ENCODE data around the gene LRRC3. TPM values are rescaled to one million over a fixed set of nuclear protein-coding genes. Genes with fewer than 3 reads are reported as not detected.
"Not testable (repeated sequence)": the region's sequence is repeated elsewhere in the genome, so short reads cannot be mapped to it uniquely, and the experiment has no call there.

LRRC3 gene
- total RNA-seq, 1 donor from 2014 or later, result 4.0 TPM

DNA sequence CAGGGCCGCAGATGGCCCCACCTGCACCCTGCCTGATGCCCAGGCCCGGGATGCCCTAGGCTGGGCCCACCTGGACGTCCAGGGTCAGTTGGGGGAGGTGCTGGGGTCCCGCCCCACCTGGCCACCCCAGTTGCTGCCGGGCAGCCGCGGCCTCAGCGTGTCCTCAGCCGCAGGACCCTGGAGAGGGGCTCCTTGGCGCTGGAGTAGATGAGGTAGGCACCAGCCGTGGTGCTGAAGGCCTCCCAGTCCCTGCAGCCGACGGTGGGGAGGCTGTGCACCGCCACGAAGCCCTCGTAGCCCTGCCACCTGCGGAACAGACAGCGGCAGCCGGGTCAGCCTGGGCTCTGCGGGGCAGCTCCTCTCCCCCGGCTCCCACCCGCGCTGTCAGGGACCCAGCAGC is 44.3 kb downstream of the LRRC3 start:
- H3K27ac Mint-ChIP-seq (ENCODE audit: unreplicated experiment), result no peak overlapping the region
- H3K4me1 Mint-ChIP-seq (ENCODE audit: unreplicated experiment), result no peaks in the 10 kb centered on the region
- H3K36me3 Mint-ChIP-seq (ENCODE audit: unreplicated experiment), result no peaks in the 10 kb centered on the region
- TF ChIP-seq, protein P1, sequence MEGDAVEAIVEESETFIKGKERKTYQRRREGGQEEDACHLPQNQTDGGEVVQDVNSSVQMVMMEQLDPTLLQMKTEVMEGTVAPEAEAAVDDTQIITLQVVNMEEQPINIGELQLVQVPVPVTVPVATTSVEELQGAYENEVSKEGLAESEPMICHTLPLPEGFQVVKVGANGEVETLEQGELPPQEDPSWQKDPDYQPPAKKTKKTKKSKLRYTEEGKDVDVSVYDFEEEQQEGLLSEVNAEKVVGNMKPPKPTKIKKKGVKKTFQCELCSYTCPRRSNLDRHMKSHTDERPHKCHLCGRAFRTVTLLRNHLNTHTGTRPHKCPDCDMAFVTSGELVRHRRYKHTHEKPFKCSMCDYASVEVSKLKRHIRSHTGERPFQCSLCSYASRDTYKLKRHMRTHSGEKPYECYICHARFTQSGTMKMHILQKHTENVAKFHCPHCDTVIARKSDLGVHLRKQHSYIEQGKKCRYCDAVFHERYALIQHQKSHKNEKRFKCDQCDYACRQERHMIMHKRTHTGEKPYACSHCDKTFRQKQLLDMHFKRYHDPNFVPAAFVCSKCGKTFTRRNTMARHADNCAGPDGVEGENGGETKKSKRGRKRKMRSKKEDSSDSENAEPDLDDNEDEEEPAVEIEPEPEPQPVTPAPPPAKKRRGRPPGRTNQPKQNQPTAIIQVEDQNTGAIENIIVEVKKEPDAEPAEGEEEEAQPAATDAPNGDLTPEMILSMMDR (IDR thresholded peaks at IDR 0.05), result no peak
- no peak for DNase-seq (ENCODE audit: extremely low spot score, unreplicated experiment)
- peaks cover 15% of the 10 kb centered on the region for H3K27me3 Mint-ChIP-seq (ENCODE audit: unreplicated experiment)
- no peak overlapping the region for H3K4me3 Mint-ChIP-seq (ENCODE audit: unreplicated experiment)
- no peaks in the 10 kb centered on the region for H3K9me3 Mint-ChIP-seq (ENCODE audit: unreplicated experiment)

DNA sequence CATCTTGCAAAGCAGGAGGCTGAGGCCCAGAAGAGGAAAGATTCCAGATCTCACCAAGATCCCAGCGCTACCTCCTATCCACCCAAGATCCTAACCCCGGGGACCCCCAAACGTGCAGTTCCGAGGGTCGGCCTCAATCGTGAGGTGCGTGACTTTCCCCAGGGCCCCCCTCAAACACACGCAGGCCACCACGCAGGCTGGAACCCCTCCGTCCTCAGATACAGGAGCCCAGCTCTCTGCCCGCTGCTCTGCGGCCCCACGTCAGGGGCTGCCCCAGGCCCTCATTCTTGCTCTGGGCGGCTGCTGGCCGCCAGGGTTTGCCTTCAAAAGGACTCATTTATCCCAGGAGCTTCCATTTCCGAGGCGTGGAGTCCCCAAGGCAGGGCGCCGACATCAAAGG is 44.8 kb downstream of the LRRC3 start:
- no peak overlapping the region for H3K27ac Mint-ChIP-seq (ENCODE audit: unreplicated experiment)
- TF ChIP-seq, protein P1 (IDR thresholded peaks at IDR 0.05), result no peak
- no peak for DNase-seq (ENCODE audit: extremely low spot score, unreplicated experiment)
- no peak overlapping the region for H3K4me3 Mint-ChIP-seq (ENCODE audit: unreplicated experiment)
- no peaks in the 10 kb centered on the region for H3K9me3 Mint-ChIP-seq (ENCODE audit: unreplicated experiment)
- peaks cover 15% of the 10 kb centered on the region for H3K27me3 Mint-ChIP-seq (ENCODE audit: unreplicated experiment)
- H3K36me3 Mint-ChIP-seq (ENCODE audit: unreplicated experiment), result no peaks in the 10 kb centered on the region
- no peaks in the 10 kb centered on the region for H3K4me1 Mint-ChIP-seq (ENCODE audit: unreplicated experiment)

DNA sequence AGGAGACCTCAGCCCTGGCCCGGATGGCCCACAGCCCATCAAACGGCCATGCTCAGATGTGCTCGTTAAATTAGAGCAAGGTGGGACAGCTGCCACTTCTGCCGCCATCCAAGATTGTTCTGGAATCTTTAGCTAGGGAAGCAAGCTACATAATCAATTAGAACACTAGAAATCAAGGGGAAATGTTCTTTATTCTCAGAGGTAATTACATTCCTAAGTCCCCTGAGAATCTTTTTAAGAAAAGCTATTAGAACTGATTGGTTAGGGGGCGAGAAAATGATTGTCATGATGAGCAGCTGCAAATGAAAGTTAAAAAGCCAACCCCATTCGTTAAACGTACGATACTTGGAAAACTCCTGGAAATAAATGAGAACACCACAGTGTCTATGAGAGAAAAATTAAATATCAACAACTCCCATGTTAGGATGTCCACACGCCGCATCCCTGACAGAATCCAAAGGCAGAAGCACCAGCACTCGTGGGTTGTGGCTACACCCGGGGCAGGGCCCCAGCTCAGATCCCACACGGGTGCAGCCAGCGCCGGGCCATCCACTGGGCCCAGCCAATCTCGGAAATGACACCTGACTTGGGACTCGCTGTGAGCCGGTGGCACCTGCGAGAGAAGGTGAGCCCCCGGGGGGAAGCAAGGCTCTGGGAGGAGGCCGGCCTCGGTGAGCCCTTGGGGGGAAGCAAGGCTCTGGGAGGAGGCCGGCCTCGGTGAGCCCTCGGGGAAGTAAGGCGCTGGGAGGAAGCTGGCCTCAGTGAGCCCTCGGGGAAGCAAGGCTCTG is 47.1 kb downstream of the LRRC3 start:
- Mint-ChIP-seq H3K4me3 (ENCODE audit: unreplicated experiment) (no peak overlapping the region), H3K27ac (ENCODE audit: unreplicated experiment) (no peak overlapping the region), H3K9me3 (ENCODE audit: unreplicated experiment) (no peaks in the 10 kb centered on the region), H3K36me3 (ENCODE audit: unreplicated experiment) (no peaks in the 10 kb centered on the region), H3K27me3 (ENCODE audit: unreplicated experiment) (peaks cover 11% of the 10 kb centered on the region), H3K4me1 (ENCODE audit: unreplicated experiment) (peaks cover 3% of the 10 kb centered on the region)
- DNase-seq (ENCODE audit: extremely low spot score, unreplicated experiment), result no peak
- TF ChIP-seq, protein P1 (IDR thresholded peaks at IDR 0.05), result no peak

DNA sequence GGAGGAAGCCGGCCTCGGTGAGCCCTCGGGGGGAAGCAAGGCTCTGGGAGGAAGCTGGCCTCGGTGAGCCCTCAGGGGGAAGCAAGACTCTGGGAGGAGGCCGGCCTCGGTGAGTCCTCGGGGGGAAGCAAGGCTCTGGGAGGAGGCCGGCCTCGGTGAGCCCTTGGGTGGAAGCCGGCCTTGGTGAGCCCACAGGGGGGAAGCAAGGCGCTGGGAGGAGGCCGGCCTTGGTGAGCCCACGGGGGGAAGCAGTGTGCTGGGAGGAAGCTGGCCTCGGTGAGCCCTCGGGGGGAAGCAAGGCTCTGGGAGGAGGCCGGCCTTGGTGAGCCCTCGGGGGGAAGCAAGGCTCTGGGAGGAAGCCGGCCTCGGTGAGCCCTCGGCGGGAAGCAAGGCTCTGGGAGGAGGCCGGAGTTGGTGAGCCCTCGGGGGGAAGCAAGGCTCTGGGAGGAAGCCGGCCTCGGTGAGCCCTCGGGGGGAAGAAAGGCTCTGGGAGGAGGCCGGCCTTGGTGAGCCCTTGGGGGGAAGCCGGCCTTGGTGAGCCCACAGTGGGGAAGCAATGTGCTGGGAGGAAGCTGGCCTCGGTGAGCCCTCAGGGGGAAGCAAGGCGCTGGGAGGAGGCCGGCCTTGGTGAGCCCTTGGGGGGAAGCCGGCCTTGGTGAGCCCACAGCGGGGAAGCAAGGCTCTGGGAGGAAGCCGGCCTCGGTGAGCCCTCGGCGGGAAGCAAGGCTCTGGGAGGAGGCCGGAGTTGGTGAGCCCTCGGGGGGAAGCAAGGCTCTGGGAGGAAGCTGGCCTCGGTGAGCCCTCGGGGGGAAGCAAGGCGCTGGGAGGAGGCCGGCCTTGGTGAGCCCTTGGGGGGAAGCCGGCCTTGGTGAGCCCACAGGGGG is 47.9 kb downstream of the LRRC3 start:
- H3K36me3 Mint-ChIP-seq (ENCODE audit: unreplicated experiment); DNase-seq (ENCODE audit: extremely low spot score, unreplicated experiment); H3K4me1 Mint-ChIP-seq (ENCODE audit: unreplicated experiment); H3K9me3 Mint-ChIP-seq (ENCODE audit: unreplicated experiment); H3K27me3 Mint-ChIP-seq (ENCODE audit: unreplicated experiment); H3K4me3 Mint-ChIP-seq (ENCODE audit: unreplicated experiment); H3K27ac Mint-ChIP-seq (ENCODE audit: unreplicated experiment): not testable (repeated sequence)

DNA sequence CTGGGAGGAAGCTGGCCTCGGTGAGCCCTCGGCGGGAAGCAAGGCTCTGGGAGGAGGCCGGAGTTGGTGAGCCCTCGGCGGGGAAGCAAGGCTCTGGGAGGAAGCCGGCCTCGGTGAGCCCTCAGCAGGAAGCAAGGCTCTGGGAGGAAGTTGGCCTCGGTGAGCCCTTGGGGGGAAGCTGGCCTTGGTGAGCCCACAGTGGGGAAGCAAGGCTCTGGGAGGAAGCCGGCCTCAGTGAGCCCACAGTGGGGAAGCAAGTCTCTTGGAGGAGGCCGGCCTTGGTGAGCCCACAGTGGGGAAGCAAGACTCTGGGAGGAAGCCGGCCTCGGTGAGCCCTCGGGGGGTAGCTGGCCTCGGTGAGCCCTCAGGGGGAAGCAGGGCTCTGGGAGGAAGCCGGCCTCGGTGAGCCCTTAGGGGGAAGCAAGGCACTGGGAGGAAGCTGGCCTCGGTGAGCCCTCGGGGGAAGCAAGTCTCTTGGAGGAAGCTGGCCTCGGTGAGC is 48.6 kb downstream of the LRRC3 start:
- H3K4me3 Mint-ChIP-seq (ENCODE audit: unreplicated experiment), result no peak overlapping the region
- TF ChIP-seq, protein P1 (IDR thresholded peaks at IDR 0.05), result no peak
- H3K9me3 Mint-ChIP-seq (ENCODE audit: unreplicated experiment), result no peaks in the 10 kb centered on the region
- H3K27ac Mint-ChIP-seq (ENCODE audit: unreplicated experiment), result no peak overlapping the region
- no peak for DNase-seq (ENCODE audit: extremely low spot score, unreplicated experiment)
- peaks cover 3% of the 10 kb centered on the region for H3K4me1 Mint-ChIP-seq (ENCODE audit: unreplicated experiment)
- H3K27me3 Mint-ChIP-seq (ENCODE audit: unreplicated experiment), result peaks cover 8% of the 10 kb centered on the region
- H3K36me3 Mint-ChIP-seq (ENCODE audit: unreplicated experiment), result no peaks in the 10 kb centered on the region
